Mesothelial cell of epicardium (in vitro differentiated cells): ENCODE measurements around the gene ZBTB42. TPM values are rescaled to one million over a fixed set of nuclear protein-coding genes. Genes with fewer than 3 reads are reported as not detected.

ENCODE experiments used
- DNase-seq, 2 experiments: peaks; one replicate each; pipeline ENCODE4 v3.0.0; 2021; ENCODE audit warnings: low spot score in 2 of 2; ENCODE audit not compliant: unreplicated experiment in 2 of 2
- H3K27ac Mint-ChIP-seq: 2 replicates; pipeline ENCODE4 v1.8.0; 2021; ENCODE audit warnings: mixed read lengths
- H3K27me3 Mint-ChIP-seq: 2 replicates; pipeline ENCODE4 v1.8.0; 2021; ENCODE audit warnings: low read depth, mixed read lengths
- H3K36me3 Mint-ChIP-seq: 2 replicates; pipeline ENCODE4 v1.8.0; 2021; ENCODE audit warnings: mixed read lengths
- H3K4me1 Mint-ChIP-seq: 2 replicates; pipeline ENCODE4 v1.8.0; 2021; ENCODE audit warnings: mixed read lengths
- H3K4me3 Mint-ChIP-seq: 2 replicates; pipeline ENCODE4 v1.8.0; 2021; ENCODE audit warnings: mild to moderate bottlenecking, moderate library complexity, mixed read lengths
- H3K9me3 Mint-ChIP-seq: 2 replicates; pipeline ENCODE4 v1.8.0; 2021; ENCODE audit warnings: mixed read lengths
- total RNA-seq: library from RNA; stranded (reverse); gene quantifications from 3 replicates; pipeline ENCODE4 v1.2.1, GENCODE V29; 2021
- TF ChIP-seq, protein P1 (sequence below): fragments of 200-600 bp; sonication (generic); IDR thresholded peaks from one replicate; pipeline ENCODE4 v1.5.0; 2021; ENCODE audit warnings: antibody characterized with exemption; ENCODE audit not compliant: unreplicated experiment

The ZBTB42 gene
- total RNA-seq, 1 donor from 2014 or later: 6.2 TPM

DNA sequence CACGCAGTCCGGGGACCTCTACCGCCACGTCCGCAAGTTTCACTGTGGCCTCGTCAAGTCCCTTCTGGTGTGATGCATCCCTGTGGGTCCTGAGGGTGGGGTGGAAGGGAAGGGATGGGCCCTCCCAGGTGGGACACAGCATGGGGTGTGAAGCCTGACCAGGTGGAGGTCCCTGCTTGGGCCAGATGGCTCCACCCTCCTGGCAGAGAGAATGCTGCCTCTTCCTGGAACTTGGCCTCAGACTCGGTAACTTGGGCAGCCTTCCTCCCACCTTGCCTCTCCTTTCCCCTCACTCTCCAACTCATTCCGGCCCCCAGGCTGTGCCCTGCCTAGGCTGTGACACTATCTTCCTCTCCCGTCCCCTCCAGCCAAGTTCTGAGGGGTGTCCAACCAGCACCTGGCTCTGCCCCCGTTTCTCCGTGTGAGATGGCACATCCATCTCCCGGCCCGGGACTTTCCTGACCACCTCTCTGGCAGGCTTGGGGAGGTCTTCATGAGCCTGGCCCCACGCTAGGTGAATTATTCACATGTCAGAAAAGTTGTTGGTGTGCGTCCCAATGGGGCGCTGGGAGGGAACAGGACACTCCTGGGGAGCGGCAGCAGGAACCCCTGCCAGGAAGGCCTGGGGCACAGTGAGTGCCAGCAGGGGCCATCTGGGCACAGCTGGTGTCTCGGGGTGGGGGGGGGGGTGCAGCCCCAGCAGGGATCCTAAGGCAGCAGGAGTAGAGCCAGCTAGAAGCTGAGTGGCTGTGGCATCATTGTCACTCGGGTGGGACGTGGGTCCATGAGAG is 1.7 kb downstream of the ZBTB42 start:
- H3K27me3 Mint-ChIP-seq: peaks cover 8% of the 10 kb centered on the region

DNA sequence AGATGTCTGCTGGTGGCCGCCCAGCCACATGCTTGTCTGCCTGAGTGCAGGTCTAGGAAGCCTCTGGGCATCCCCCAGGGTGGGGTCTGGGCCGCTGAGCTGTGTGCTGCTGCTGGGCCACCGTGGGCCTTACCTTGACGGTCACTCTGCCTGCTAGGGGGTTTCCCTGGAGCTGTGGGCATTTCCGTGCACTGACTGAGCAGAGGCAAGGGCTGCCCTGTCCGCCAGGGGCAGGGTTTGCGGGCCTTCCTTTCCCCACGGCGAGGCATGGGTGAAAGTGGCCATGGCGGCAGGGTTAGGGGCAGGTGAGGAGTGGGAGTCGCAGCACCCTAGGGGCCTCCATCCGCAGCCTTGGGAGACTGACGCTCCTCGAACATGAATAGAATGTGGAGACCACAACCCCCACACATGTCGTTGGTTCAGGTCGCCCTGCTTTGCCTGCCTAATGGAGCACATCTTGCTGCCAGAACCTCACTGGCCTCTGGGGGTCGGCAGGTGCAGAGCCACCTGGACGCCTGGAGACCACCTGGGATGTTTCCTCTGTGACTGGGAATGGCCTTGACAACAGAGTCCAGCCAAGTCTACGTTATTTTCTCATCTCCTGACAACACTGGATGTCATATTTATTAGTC is 2.5 kb downstream of the ZBTB42 start:
- no peak overlapping the region for H3K27ac Mint-ChIP-seq
- no peak overlapping the region for H3K4me3 Mint-ChIP-seq
- no peak for DNase-seq
- H3K4me1 Mint-ChIP-seq: peaks cover 18% of the 10 kb centered on the region
- H3K27me3 Mint-ChIP-seq: peaks cover 4% of the 10 kb centered on the region
- TF ChIP-seq, protein P1, sequence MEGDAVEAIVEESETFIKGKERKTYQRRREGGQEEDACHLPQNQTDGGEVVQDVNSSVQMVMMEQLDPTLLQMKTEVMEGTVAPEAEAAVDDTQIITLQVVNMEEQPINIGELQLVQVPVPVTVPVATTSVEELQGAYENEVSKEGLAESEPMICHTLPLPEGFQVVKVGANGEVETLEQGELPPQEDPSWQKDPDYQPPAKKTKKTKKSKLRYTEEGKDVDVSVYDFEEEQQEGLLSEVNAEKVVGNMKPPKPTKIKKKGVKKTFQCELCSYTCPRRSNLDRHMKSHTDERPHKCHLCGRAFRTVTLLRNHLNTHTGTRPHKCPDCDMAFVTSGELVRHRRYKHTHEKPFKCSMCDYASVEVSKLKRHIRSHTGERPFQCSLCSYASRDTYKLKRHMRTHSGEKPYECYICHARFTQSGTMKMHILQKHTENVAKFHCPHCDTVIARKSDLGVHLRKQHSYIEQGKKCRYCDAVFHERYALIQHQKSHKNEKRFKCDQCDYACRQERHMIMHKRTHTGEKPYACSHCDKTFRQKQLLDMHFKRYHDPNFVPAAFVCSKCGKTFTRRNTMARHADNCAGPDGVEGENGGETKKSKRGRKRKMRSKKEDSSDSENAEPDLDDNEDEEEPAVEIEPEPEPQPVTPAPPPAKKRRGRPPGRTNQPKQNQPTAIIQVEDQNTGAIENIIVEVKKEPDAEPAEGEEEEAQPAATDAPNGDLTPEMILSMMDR: no peak
- no peaks in the 10 kb centered on the region for H3K36me3 Mint-ChIP-seq
- no peaks in the 10 kb centered on the region for H3K9me3 Mint-ChIP-seq

More for the DNA sequence above, 1.7 kb downstream of the ZBTB42 start:
- Mint-ChIP-seq H3K4me3 (peak overlapping the region; percentile 48), H3K9me3 (no peaks in the 10 kb centered on the region), H3K36me3 (no peaks in the 10 kb centered on the region), H3K4me1 (peaks cover 18% of the 10 kb centered on the region), H3K27ac (no peak overlapping the region)
- TF ChIP-seq, protein P1: no peak
- DNase-seq: no peak

GRCh38 chr14:104803912-104804410 is 3.1 kb downstream of the ZBTB42 start:
- Mint-ChIP-seq H3K9me3 (no peaks in the 10 kb centered on the region), H3K27ac (no peak overlapping the region), H3K36me3 (no peaks in the 10 kb centered on the region), H3K4me3 (no peak overlapping the region), H3K27me3 (peaks cover 2% of the 10 kb centered on the region), H3K4me1 (peaks cover 14% of the 10 kb centered on the region)
- no peak for DNase-seq
- TF ChIP-seq, protein P1: no peak

- TF ChIP-seq, protein P1: no peak
- H3K36me3 Mint-ChIP-seq: no peaks in the 10 kb centered on the region
- no peak overlapping the region for H3K27ac Mint-ChIP-seq
- H3K4me1 Mint-ChIP-seq: peaks cover 6% of the 10 kb centered on the region
- H3K9me3 Mint-ChIP-seq: no peaks in the 10 kb centered on the region
- peaks cover 1% of the 10 kb centered on the region for H3K27me3 Mint-ChIP-seq
- no peak overlapping the region for H3K4me3 Mint-ChIP-seq
- no peak for DNase-seq
Observed at GRCh38 chr14:104804481-104805325, 3.8 kb downstream of the ZBTB42 start.

DNA sequence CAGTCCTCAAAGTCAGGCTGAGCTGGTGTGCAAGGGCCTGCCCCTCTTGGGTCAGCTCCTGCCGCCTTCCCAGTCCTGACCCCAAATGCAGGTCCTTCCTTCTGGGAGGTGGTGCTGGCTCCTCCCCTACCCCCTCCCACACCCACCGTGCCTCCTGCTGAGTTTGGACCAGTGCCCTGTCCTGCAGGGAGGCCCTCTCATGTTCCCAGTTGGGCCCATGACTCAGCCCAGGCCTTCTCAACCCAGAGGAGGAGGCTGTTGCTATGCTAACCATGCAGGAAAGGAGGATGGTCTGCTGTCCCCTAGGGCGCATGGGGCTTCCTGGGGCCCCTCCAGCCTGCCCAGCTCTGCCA is 4.4 kb downstream of the ZBTB42 start:
- Mint-ChIP-seq H3K27ac (no peak overlapping the region), H3K36me3 (no peaks in the 10 kb centered on the region), H3K4me3 (no peak overlapping the region), H3K4me1 (peaks cover 4% of the 10 kb centered on the region), H3K27me3 (peaks cover 1% of the 10 kb centered on the region), H3K9me3 (no peaks in the 10 kb centered on the region)
- no peak for DNase-seq
- TF ChIP-seq, protein P1: no peak
